ENCODE data around the gene CNTN1. TPM values are rescaled to one million over a fixed set of nuclear protein-coding genes. Genes with fewer than 3 reads are reported as not detected.

Gene CNTN1
- total RNA-seq, 4 donors from 2014 or later, result 7.5 to 34.2 (median 19.4) TPM

DNA sequence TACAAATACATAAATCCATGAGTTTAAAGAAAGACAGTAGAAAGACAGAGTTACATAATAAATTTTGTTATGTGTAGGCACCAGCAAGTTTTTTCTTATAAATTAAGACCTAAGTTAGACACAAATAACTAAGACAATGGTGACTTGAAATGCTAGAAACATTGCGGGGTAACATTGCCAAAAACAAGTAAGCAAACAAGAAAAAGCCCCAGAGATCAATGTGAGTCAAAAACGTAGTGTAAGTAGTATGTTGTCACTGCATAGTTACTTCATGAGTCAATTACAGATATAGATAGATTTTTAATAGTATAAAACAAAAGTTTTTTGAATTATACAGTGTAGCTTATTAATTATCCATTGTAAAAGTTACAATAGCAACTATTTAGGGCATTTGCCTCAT, 83.4 kb downstream of the CNTN1 start:
- no peak for DNase-seq (ENCODE audit: low spot score in 2 of 2)
- intact Hi-C loops (cut with DNase I; ENCODE audit: low total_unique reads), result no loop called here
- H3K4me3 ChIP-seq (ENCODE audit: low read depth, poor library complexity, severe bottlenecking), result no peak overlapping the region
- no peak for TF ChIP-seq POLR2A (IDR thresholded peaks at IDR 0.05)
- TF ChIP-seq, protein P1, sequence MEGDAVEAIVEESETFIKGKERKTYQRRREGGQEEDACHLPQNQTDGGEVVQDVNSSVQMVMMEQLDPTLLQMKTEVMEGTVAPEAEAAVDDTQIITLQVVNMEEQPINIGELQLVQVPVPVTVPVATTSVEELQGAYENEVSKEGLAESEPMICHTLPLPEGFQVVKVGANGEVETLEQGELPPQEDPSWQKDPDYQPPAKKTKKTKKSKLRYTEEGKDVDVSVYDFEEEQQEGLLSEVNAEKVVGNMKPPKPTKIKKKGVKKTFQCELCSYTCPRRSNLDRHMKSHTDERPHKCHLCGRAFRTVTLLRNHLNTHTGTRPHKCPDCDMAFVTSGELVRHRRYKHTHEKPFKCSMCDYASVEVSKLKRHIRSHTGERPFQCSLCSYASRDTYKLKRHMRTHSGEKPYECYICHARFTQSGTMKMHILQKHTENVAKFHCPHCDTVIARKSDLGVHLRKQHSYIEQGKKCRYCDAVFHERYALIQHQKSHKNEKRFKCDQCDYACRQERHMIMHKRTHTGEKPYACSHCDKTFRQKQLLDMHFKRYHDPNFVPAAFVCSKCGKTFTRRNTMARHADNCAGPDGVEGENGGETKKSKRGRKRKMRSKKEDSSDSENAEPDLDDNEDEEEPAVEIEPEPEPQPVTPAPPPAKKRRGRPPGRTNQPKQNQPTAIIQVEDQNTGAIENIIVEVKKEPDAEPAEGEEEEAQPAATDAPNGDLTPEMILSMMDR (IDR thresholded peaks at IDR 0.05), result no peak
- WGBS, 2 donors, result 54 to 61% methylated on average over 2 of the region's 2 CpGs

DNA sequence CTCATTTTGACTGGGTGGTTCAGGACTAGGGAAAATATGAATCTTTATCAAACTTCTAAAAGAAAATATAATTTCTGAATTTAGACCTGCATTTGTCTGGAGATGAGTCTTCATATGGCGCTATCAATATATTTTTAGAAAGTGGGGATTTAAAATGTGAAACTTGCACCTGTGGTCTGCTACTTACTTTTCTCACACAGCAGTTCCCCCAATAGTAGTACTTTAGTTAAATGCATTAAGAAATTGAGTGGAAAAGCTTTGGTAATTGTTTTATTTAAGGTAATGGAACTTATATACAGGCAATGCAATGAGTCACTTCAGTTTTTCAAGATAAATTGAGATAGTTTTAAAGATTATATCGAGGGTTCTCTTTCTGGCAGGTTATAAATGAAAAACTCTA, 91.9 kb downstream of the CNTN1 start:
- intact Hi-C loops (cut with DNase I; ENCODE audit: low total_unique reads), result no loop called here
- 69 to 79% methylated on average over 2 of the region's 2 CpGs for WGBS, 2 donors
- no peak for DNase-seq (ENCODE audit: low spot score in 2 of 2)
- TF ChIP-seq, protein P1 (IDR thresholded peaks at IDR 0.05), result no peak
- no peak for TF ChIP-seq POLR2A (IDR thresholded peaks at IDR 0.05)
- H3K4me3 ChIP-seq (ENCODE audit: low read depth, poor library complexity, severe bottlenecking), result no peak overlapping the region

DNA sequence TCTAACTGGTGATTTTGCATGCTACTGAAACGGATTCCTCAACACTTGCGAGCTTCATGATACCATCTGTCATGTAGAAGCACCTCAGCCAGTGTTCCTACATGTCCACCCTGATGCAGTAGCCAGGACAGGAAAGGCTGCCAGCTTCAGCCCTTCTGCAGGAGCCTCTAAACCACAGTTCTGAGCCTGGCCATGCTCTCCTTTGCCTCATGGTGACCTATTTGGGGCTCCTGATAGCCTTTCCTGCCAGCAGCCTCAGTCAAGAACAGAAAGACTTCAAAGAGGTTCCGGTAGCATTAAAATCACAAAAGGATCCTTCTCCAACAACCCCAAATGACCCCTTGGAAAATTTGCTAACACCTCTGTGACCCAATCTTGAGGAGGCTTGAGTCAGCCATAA, 96.0 kb downstream of the CNTN1 start:
- no peak for DNase-seq (ENCODE audit: low spot score in 2 of 2)
- TF ChIP-seq, protein P1 (IDR thresholded peaks at IDR 0.05), result no peak
- TF ChIP-seq POLR2A (IDR thresholded peaks at IDR 0.05), result no peak
- intact Hi-C loops (cut with DNase I; ENCODE audit: low total_unique reads), result no loop called here
- H3K4me3 ChIP-seq (ENCODE audit: low read depth, poor library complexity, severe bottlenecking), result no peak overlapping the region
- WGBS, 2 donors, result 58% methylated on average over 3 of the region's 3 CpGs

DNA sequence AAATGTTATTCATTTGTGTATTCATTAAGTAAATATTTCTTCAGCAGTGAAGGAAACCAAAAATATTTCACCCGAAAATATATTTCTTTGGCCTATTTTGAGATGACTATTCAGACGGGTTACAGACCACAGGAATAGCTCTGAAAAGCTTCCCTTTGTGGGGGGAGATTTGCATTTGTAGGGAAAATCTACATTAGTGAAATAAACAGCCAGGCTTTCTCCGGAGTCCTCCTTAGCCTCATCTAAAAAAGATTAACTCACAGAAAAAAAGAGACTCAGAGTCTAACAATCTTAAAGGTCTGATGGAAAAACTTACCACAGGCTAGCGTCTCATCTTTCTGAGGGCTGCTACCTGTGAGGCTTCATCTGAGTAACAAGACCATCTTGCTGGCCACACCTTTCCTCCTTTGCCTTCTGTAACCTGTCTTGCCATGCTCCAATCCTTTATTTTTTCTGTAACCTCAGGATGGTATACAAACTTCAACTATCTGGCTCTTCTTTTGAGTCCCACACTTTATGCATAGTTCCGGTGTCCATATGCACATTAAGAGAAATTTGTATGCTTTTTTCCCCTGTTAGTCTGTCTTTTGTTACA, 100.7 kb downstream of the CNTN1 start:
- TF ChIP-seq POLR2A (IDR thresholded peaks at IDR 0.05), result no peak
- intact Hi-C loops (cut with DNase I; ENCODE audit: low total_unique reads), result no loop called here
- H3K4me3 ChIP-seq (ENCODE audit: low read depth, poor library complexity, severe bottlenecking), result no peak overlapping the region
- WGBS, 2 donors, result 59 to 67% methylated on average over 5 of the region's 5 CpGs
- DNase-seq (ENCODE audit: low spot score in 2 of 2), result no peak

DNA sequence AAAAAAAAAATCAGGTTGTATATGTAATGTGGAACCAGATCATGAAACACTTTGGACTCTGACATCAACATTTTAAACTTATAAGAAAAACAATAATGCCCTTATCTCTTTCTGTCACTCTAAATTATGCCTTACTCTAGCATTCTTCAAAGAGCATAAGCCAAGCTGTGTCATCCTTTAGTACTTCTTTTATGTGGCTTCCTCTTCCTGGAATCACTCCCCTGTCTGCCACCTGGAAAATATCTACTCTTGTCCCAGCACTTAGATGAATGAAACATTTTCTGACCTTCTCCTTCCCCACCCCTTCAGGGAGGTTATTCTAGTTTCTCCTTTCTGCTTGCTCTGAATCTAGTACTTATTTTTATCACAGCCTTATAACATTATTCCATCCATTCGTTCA, 101.2 kb downstream of the CNTN1 start:
- 79 to 87% methylated on average over 1 of the region's 1 CpG for WGBS, 2 donors
- no peak for DNase-seq (ENCODE audit: low spot score in 2 of 2)
- intact Hi-C loops (cut with DNase I; ENCODE audit: low total_unique reads), result no loop called here
- TF ChIP-seq POLR2A (IDR thresholded peaks at IDR 0.05), result no peak
- TF ChIP-seq, protein P1 (IDR thresholded peaks at IDR 0.05), result no peak
- no peak overlapping the region for H3K4me3 ChIP-seq (ENCODE audit: low read depth, poor library complexity, severe bottlenecking)

DNA sequence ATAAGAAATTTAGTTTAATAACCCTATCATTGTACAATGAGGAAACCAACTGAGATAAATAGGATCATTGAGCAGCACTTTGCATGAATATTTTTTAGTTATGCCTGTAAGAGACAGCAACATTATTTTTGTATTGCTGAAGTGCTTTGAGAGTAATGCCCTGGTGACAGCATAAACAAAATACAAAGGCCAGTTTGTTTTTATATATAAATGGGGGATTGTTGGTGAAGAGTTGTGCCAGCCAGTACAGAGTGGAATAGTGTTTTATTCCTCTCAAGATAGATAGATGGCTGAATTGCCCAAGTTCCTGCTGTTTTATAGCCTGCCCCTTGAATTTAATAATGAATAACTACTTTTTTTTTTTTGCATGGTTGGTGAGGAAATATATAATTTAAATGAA, 101.8 kb downstream of the CNTN1 start:
- intact Hi-C loops (cut with DNase I; ENCODE audit: low total_unique reads), result no loop called here
- no peak for TF ChIP-seq POLR2A (IDR thresholded peaks at IDR 0.05)
- TF ChIP-seq, protein P1 (IDR thresholded peaks at IDR 0.05), result no peak
- no peak for DNase-seq (ENCODE audit: low spot score in 2 of 2)

More for the DNA sequence above, 101.8 kb downstream of the CNTN1 start:
- no peak overlapping the region for H3K4me3 ChIP-seq (ENCODE audit: low read depth, poor library complexity, severe bottlenecking)

All from lower leg skin (tissue), 4 donors.